AG10803 (cell line): ENCODE results near the gene EPHA10.

ENCODE experiments used
- DNase-seq: peaks from one replicate; pipeline ENCODE4 v3.0.0; 2010; ENCODE audit warnings: low read depth
- H3K4me3 ChIP-seq: 2 replicates; pipeline ENCODE4 v1.5.1; 2011; ENCODE audit warnings: mild to moderate bottlenecking, low read length, control low read depth
- TF ChIP-seq, protein P1 (sequence below): conservative IDR thresholded peaks from 2 replicates; pipeline ENCODE4 v1.5.1; 2011; ENCODE audit warnings: mild to moderate bottlenecking, low read length, control low read depth, inconsistent platforms

The EPHA10 gene

GRCh38 chr1:37723390-37724078, 41.4 kb downstream of the EPHA10 start:
- no peak for DNase-seq
- TF ChIP-seq, protein P1, sequence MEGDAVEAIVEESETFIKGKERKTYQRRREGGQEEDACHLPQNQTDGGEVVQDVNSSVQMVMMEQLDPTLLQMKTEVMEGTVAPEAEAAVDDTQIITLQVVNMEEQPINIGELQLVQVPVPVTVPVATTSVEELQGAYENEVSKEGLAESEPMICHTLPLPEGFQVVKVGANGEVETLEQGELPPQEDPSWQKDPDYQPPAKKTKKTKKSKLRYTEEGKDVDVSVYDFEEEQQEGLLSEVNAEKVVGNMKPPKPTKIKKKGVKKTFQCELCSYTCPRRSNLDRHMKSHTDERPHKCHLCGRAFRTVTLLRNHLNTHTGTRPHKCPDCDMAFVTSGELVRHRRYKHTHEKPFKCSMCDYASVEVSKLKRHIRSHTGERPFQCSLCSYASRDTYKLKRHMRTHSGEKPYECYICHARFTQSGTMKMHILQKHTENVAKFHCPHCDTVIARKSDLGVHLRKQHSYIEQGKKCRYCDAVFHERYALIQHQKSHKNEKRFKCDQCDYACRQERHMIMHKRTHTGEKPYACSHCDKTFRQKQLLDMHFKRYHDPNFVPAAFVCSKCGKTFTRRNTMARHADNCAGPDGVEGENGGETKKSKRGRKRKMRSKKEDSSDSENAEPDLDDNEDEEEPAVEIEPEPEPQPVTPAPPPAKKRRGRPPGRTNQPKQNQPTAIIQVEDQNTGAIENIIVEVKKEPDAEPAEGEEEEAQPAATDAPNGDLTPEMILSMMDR, result no peak
- no peak overlapping the region for H3K4me3 ChIP-seq

- TF ChIP-seq, protein P1, result no peak
- no peak overlapping the region for H3K4me3 ChIP-seq
These were observed 41.9 kb downstream of the EPHA10 start for GRCh38 chr1:37723072-37723389.

GRCh38 chr1:37722181-37723071, 42.5 kb downstream of the EPHA10 start:
- DNase-seq, result no peak
- H3K4me3 ChIP-seq, result no peak overlapping the region
- TF ChIP-seq, protein P1, result no peak

More at GRCh38 chr1:37723072-37723389, 41.9 kb downstream of the EPHA10 start:
- DNase-seq, result no peak

- H3K4me3 ChIP-seq, result no peak overlapping the region
- TF ChIP-seq, protein P1, result no peak
- DNase-seq, result no peak
These were observed 43.4 kb downstream of the EPHA10 start for GRCh38 chr1:37721565-37721964.

DNA sequence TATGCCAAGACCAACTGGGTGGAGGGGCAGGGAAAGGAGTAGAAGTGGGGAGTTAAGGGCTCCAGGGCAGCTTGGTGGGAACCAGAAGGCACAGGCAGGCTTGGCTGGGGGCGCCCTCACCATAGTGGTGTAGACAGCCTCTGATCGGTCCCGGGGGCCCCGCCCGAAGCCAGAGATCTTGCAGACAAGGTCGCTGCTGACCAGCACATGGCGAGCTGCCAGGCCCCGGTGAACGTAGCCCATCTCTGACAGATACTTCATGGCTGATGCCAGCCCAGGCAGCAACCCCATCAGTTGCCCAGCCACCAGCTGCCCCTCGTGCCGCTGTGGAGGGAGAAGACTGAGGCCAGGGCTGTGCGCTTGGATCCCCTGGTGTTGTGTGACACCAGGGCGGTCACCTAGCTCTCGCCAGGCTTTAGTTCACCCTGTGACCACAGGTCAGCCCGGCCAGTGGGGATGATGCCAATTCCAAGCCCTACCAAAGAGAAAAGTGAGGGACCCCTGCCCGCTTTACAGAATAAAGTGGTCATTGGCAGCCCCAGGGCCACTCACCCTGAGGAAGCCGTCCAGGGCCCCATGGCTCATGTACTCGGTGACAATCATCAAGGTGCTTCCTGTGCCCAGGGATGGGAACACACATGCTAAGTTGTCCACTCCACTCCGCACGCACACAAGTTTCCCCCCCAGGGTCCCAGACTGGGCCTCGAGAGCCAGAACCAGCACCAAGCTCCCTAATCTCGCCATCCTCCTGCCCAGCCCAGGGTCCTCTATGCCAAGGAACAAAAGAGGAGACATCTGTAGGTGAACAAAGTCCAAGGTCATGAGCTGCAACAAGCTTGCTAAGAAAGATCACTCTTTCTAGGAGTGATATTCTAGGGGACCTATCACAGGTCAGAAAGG, 44.4 kb downstream of the EPHA10 start:
- TF ChIP-seq, protein P1, result no peak
- no peak for DNase-seq
- H3K4me3 ChIP-seq, result no peak overlapping the region

GRCh38 chr1:37719572-37720195, 45.2 kb downstream of the EPHA10 start:
- no peak overlapping the region for H3K4me3 ChIP-seq
- DNase-seq, result no peak
- TF ChIP-seq, protein P1, result no peak
